HG03442 (cell line): ENCODE measurements around the gene MDP1.
"Not testable (repeated sequence)": the region's sequence is repeated elsewhere in the genome, so short reads cannot be mapped to it uniquely, and the experiment has no call there.

Experiments
- ATAC-seq: cut with Tn5 transposase; IDR thresholded peaks from one replicate; pipeline ENCODE4 v1.9.1; 2021; ENCODE audit warnings: mild to moderate bottlenecking, moderate library complexity; ENCODE audit not compliant: unreplicated experiment

MDP1 gene

GRCh38 chr14:24232121-24232644 lies 16.3 kb upstream of the MDP1 start, which contains the start of gene NEDD8:
NEDD8 (minus strand) TSS chr14:24232367; CDS start chr14:24232267, 100 bp downstream.
- ATAC-seq = peak; percentile 75

- ATAC-seq = peak; percentile 4
Measured at GRCh38 chr14:24231263-24232120, 15.6 kb upstream of the MDP1 start.

- ATAC-seq = no peak
Measured at GRCh38 chr14:24228902-24229301, 13.0 kb upstream of the MDP1 start.

GRCh38 chr14:24226473-24226872 lies 10.6 kb upstream of the MDP1 start:
- no peak for ATAC-seq

- ATAC-seq = no peak
Measured at GRCh38 chr14:24224618-24225071, 8.8 kb upstream of the MDP1 start.

GRCh38 chr14:24222987-24223386 lies 7.1 kb upstream of the MDP1 start:
- ATAC-seq = not testable (repeated sequence)

GRCh38 chr14:24219521-24219920 lies 3.7 kb upstream of the MDP1 start:
- ATAC-seq = no peak

GRCh38 chr14:24219080-24219479 lies 3.2 kb upstream of the MDP1 start:
- no peak for ATAC-seq

GRCh38 chr14:24216876-24217275 lies 1.0 kb upstream of the MDP1 start:
- ATAC-seq = not testable (repeated sequence)

GRCh38 chr14:24216345-24216699 lies 456 bp upstream of the MDP1 start:
- no peak for ATAC-seq

GRCh38 chr14:24213866-24214662 lies 1.8 kb downstream of the MDP1 start:
- ATAC-seq = no peak

GRCh38 chr14:24212924-24213865 lies 2.7 kb downstream of the MDP1 start, which contains the start of gene CHMP4A:
CHMP4A (minus strand) TSS chr14:24213488; CDS start chr14:24213439, 49 bp downstream.
- peak; percentile 79 for ATAC-seq

- no peak for ATAC-seq
Measured at GRCh38 chr14:24211311-24211710, 4.6 kb downstream of the MDP1 start.

GRCh38 chr14:24207625-24208024 lies 8.2 kb downstream of the MDP1 start:
- no peak for ATAC-seq

GRCh38 chr14:24207104-24207551 lies 8.7 kb downstream of the MDP1 start:
- no peak for ATAC-seq

GRCh38 chr14:24206260-24207103 lies 9.4 kb downstream of the MDP1 start:
- ATAC-seq = no peak

- ATAC-seq = no peak
Measured at GRCh38 chr14:24204163-24205146, 11.4 kb downstream of the MDP1 start.

- not testable (repeated sequence) for ATAC-seq
Measured at GRCh38 chr14:24203249-24203886, 12.5 kb downstream of the MDP1 start.
